ENCODE measurements around the gene TBX15. TPM values are rescaled to one million over a fixed set of nuclear protein-coding genes. Genes with fewer than 3 reads are reported as not detected.

The TBX15 gene
- total RNA-seq, 1 donor: under 0.01 TPM

GRCh38 chr1:118884946-118885345, 103.2 kb downstream of the TBX15 start:
- DNase-seq (ENCODE audit: low read depth): no peak

GRCh38 chr1:118881751-118882150, 106.4 kb downstream of the TBX15 start:
- TF ChIP-seq CTCF (IDR thresholded peaks at IDR 0.05; ENCODE audit: insufficient read depth, low read depth, low read length): no peak
- no peak for DNase-seq (ENCODE audit: low read depth)
- H3K4me3 ChIP-seq (ENCODE audit: low read depth, low read length): no peak overlapping the region

More at GRCh38 chr1:118884946-118885345, 103.2 kb downstream of the TBX15 start:
- no peak for TF ChIP-seq CTCF (IDR thresholded peaks at IDR 0.05; ENCODE audit: insufficient read depth, low read depth, low read length)
- H3K4me3 ChIP-seq (ENCODE audit: low read depth, low read length): no peak overlapping the region

GRCh38 chr1:118878661-118879060, 109.5 kb downstream of the TBX15 start:
- no peak for DNase-seq (ENCODE audit: low read depth)
- H3K4me3 ChIP-seq (ENCODE audit: low read depth, low read length): no peak overlapping the region
- no peak for TF ChIP-seq CTCF (IDR thresholded peaks at IDR 0.05; ENCODE audit: insufficient read depth, low read depth, low read length)

- DNase-seq (ENCODE audit: low read depth): no peak
- H3K4me3 ChIP-seq (ENCODE audit: low read depth, low read length): no peak overlapping the region
- TF ChIP-seq CTCF (IDR thresholded peaks at IDR 0.05; ENCODE audit: insufficient read depth, low read depth, low read length): no peak
These were observed 110.3 kb downstream of the TBX15 start for GRCh38 chr1:118877668-118878396.

GRCh38 chr1:118871582-118872171, 116.5 kb downstream of the TBX15 start:
- DNase-seq (ENCODE audit: low read depth): no peak
- no peak for TF ChIP-seq CTCF (IDR thresholded peaks at IDR 0.05; ENCODE audit: insufficient read depth, low read depth, low read length)
- H3K4me3 ChIP-seq (ENCODE audit: low read depth, low read length): no peak overlapping the region

- no peak for TF ChIP-seq CTCF (IDR thresholded peaks at IDR 0.05; ENCODE audit: insufficient read depth, low read depth, low read length)
- DNase-seq (ENCODE audit: low read depth): no peak
- H3K4me3 ChIP-seq (ENCODE audit: low read depth, low read length): no peak overlapping the region
These were observed 119.8 kb downstream of the TBX15 start for GRCh38 chr1:118868387-118868786.

Data from fibroblast of villous mesenchyme (primary cell).